Measurements from ENCODE around the gene IFTAP. TPM values are rescaled to one million over a fixed set of nuclear protein-coding genes. Genes with fewer than 3 reads are reported as not detected.

IFTAP gene
- total and polyA plus RNA-seq, 10 donors, result 5.8 to 15.7 (median 10.2) TPM

DNA sequence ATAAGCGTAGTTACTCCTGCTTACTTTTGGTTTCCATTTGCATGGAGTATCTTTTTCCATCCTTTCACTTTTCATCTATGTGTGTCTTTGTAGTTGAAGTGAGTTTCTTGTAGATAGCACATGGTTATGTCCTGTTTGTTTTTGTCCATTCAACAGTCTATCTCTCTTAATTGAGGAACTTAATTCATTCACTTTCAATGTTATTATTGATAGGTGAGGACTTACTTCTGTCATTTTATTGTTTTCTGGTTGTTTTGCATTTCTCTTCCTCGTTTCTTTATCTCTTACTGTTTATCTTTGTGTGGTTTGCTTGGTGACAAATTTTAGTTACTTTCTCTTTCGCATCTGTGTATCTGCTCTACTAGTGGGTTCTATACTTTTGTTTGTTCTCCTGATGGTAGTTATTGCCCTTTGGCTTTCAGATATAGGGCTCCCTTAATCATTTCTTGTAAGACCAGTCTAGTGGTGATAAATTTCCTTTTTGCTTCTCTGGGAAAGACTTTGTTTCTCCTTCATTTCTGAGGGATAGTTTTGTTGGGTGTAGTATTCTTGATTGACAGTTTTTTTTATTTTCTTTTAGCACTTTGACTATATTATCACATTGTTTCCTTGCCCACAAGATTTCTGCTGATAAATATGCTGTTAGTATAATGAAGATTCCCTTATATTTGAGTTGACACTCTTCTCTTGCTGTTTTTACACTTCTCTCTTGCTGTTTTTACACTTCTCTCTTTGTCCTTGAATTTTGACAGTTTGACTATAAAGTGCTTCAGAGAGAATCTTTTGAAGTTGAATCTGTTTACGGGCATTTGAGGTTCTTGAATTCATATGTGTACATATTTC, 35.5 kb upstream of the IFTAP start:
- H3K27ac ChIP-seq, result peak overlapping the region in 6 of 8 donors; percentile 18 to 45 (median 34)
- intact Hi-C loops (cut with DNase I; ENCODE audit: low total_unique reads), result no loop called here
- TF ChIP-seq POLR2AphosphoS5 (IDR thresholded peaks at IDR 0.05) (no peak), POLR2A (IDR thresholded peaks at IDR 0.05) (no peak)
- TF ChIP-seq, protein P1, sequence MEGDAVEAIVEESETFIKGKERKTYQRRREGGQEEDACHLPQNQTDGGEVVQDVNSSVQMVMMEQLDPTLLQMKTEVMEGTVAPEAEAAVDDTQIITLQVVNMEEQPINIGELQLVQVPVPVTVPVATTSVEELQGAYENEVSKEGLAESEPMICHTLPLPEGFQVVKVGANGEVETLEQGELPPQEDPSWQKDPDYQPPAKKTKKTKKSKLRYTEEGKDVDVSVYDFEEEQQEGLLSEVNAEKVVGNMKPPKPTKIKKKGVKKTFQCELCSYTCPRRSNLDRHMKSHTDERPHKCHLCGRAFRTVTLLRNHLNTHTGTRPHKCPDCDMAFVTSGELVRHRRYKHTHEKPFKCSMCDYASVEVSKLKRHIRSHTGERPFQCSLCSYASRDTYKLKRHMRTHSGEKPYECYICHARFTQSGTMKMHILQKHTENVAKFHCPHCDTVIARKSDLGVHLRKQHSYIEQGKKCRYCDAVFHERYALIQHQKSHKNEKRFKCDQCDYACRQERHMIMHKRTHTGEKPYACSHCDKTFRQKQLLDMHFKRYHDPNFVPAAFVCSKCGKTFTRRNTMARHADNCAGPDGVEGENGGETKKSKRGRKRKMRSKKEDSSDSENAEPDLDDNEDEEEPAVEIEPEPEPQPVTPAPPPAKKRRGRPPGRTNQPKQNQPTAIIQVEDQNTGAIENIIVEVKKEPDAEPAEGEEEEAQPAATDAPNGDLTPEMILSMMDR (IDR thresholded peaks at IDR 0.05 in 8 of 11, conservative IDR thresholded peaks at IDR 0.05 in 3 of 11), result no peak

DNA sequence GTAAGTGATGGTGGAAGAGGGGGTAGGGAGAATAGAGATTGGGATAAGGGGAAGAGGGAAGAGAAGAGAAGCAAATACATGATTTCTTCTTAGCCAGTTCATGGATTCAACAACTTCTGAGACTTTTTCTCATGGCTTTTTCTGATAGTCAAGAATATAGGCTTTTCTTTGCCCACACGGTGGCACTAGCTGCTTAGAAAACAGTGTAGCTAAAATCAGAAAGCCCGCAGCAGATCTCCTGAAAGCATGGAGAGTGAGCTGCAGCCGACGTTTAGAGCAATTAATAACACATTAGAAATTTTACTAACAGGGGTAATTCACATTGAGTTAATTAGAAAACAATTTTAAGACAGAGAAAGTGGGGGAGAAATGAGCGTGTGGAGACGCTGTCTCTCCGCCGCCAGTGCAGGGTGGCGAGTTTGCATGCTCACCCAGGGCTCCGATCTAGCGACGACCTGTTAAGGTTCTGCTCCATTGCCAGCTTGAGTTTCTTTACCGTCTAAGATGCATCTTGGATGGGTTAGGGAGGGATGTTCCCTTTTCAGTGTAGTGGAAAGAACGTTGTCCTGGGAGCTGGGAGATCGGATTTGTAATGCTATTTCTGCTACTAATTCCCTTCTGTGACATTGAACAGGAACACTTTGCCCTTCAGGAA, 29.8 kb upstream of the IFTAP start:
- TF ChIP-seq POLR2A (IDR thresholded peaks at IDR 0.05) (no peak), POLR2AphosphoS5 (IDR thresholded peaks at IDR 0.05) (no peak)
- TF ChIP-seq, protein P1 (IDR thresholded peaks at IDR 0.05 in 8 of 11, conservative IDR thresholded peaks at IDR 0.05 in 3 of 11), result peak in 8 of 11 experiments; percentile 11 to 61 (median 50)
- Histone ChIP-seq H3K27ac (no peak overlapping the region), H3K4me1 (peaks cover 0 to 7% (median 3%) of the 10 kb centered on the region in 6 donors), H3K9me3 (peaks cover 0 to 7% (median 0%) of the 10 kb centered on the region in 8 donors), H3K36me3 (no peaks in the 10 kb centered on the region), H3K4me3 (peak overlapping the region in 4 of 8 donors; percentile 2 to 52 (median 22)), H3K27me3 (replicated peaks in 1 of 7) (peaks cover 0 to 12% (median 0%) of the 10 kb centered on the region in 7 donors)
- 5 to 13% (median 10%) methylated on average over 15 of the region's 15 CpGs for WGBS, 5 donors
- DNase-seq, result no peak
- intact Hi-C loops (cut with DNase I; ENCODE audit: low total_unique reads), result loop anchor here (5.0 to 10.0 kb wide), 2 partner anchors 110 to 183 kb away; no protein-coding TSS in a partner anchor

More for the DNA sequence above, 35.5 kb upstream of the IFTAP start:
- H3K36me3 ChIP-seq, result no peaks in the 10 kb centered on the region
- WGBS, 5 donors, result 53 to 67% (median 65%) methylated on average over 4 of the region's 4 CpGs
- no peak for DNase-seq
- H3K9me3 ChIP-seq, result peaks cover 0 to 14% (median 2%) of the 10 kb centered on the region in 8 donors
- no peak overlapping the region for H3K4me3 ChIP-seq
- H3K27me3 ChIP-seq (replicated peaks in 1 of 7), result no peaks in the 10 kb centered on the region
- H3K4me1 ChIP-seq, result no peaks in the 10 kb centered on the region

DNA sequence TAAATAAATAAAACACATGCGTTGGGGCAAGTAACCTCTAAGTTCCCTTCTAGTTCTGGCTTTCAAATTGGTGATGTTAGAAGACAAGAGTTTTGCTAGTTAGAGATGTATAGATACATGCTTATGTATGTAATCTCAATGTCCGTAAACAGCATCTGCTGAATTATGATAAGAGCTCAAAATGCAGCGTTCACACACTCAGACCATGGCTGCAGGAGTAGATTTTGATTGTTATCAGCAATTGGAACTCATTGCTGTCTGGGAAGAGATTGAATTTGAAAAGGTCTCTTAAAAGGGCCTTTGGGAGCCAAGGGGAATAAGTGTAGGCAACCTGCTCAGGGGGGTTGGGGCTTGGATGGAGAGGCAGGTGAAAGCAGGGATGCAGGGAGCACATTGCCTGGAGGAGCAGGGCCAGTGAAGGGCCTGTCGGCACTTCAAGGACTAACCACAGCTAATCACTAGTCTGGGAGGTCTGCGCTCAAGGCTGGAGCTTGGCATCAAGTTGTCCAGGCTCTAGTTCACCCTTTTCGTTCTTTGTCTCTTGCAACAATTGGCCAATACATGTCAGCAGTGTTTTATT, 29.2 kb upstream of the IFTAP start:
- intact Hi-C loops (cut with DNase I; ENCODE audit: low total_unique reads), result loop anchor here (10.0 kb wide), 1 partner anchor 110 kb away; no protein-coding TSS in a partner anchor
- no peak for DNase-seq
- Histone ChIP-seq H3K36me3 (no peaks in the 10 kb centered on the region), H3K27me3 (replicated peaks in 1 of 7) (peaks cover 0 to 12% (median 0%) of the 10 kb centered on the region in 7 donors), H3K27ac (no peak overlapping the region), H3K4me1 (peaks cover 0 to 7% (median 3%) of the 10 kb centered on the region in 6 donors), H3K4me3 (no peak overlapping the region), H3K9me3 (peaks cover 0 to 1% (median 0%) of the 10 kb centered on the region in 8 donors)
- TF ChIP-seq, protein P1 (IDR thresholded peaks at IDR 0.05 in 8 of 11, conservative IDR thresholded peaks at IDR 0.05 in 3 of 11), result no peak
- TF ChIP-seq POLR2AphosphoS5 (IDR thresholded peaks at IDR 0.05) (no peak), POLR2A (IDR thresholded peaks at IDR 0.05) (no peak)
- 64 to 80% (median 70%) methylated on average over 6 of the region's 6 CpGs for WGBS, 5 donors

All from spleen (tissue), 11 donors.